Middle frontal gyrus (tissue), 1 donor: Measurements from ENCODE around the gene KCNV2.

Experiments used
- DNase-seq: peaks from one replicate; pipeline ENCODE4 v3.0.0-alpha.2; 2015; ENCODE audit warnings: low spot score; ENCODE audit errors: extremely low spot score

The KCNV2 gene

GRCh38 chr9:2720179-2720654 is 2.9 kb downstream of the KCNV2 start:
- DNase-seq: no peak

GRCh38 chr9:2722715-2723114 is 5.4 kb downstream of the KCNV2 start:
- no peak for DNase-seq

- no peak for DNase-seq
Measured at GRCh38 chr9:2723376-2724065, 6.2 kb downstream of the KCNV2 start.

GRCh38 chr9:2725126-2725525 is 7.8 kb downstream of the KCNV2 start:
- DNase-seq: no peak

- no peak for DNase-seq
Measured at GRCh38 chr9:2725898-2726649, 8.8 kb downstream of the KCNV2 start.

- DNase-seq: no peak
Measured at GRCh38 chr9:2726650-2727340, 9.5 kb downstream of the KCNV2 start.

- DNase-seq: no peak
Measured at GRCh38 chr9:2727374-2727773, 10.1 kb downstream of the KCNV2 start.

- DNase-seq: no peak
Measured at GRCh38 chr9:2727966-2728613, 10.8 kb downstream of the KCNV2 start.

GRCh38 chr9:2729003-2729402 is 11.7 kb downstream of the KCNV2 start:
- DNase-seq: no peak

- no peak for DNase-seq
Measured at GRCh38 chr9:2729721-2730120, 12.4 kb downstream of the KCNV2 start.

- no peak for DNase-seq
Measured at GRCh38 chr9:2730971-2731370, 13.7 kb downstream of the KCNV2 start.

- DNase-seq: no peak
Measured at GRCh38 chr9:2732492-2732891, 15.2 kb downstream of the KCNV2 start.

- no peak for DNase-seq
Measured at GRCh38 chr9:2740616-2741015, 23.3 kb downstream of the KCNV2 start.

- DNase-seq: no peak
Measured at GRCh38 chr9:2741441-2742158, 24.3 kb downstream of the KCNV2 start.

- no peak for DNase-seq
Measured at GRCh38 chr9:2742214-2742613, 24.9 kb downstream of the KCNV2 start.

- no peak for DNase-seq
Measured at GRCh38 chr9:2743937-2744529, 26.7 kb downstream of the KCNV2 start.

- no peak for DNase-seq
Measured at GRCh38 chr9:2745560-2746380, 28.5 kb downstream of the KCNV2 start.

GRCh38 chr9:2749485-2749884 is 32.2 kb downstream of the KCNV2 start:
- DNase-seq: no peak

GRCh38 chr9:2755285-2755684 is 38.0 kb downstream of the KCNV2 start:
- DNase-seq: no peak
